HEK293T (cell line): ENCODE results near the gene FAM229A.

Source experiments
- ARNT ChIP-seq: fragments of 450-650 bp; IDR thresholded peaks from 2 replicates; pipeline ENCODE4 v1.6.1; 2017; ENCODE audit warnings: mild to moderate bottlenecking
- BHLHE40 ChIP-seq: fragments of 450-650 bp; IDR thresholded peaks from 2 replicates; pipeline ENCODE4 v1.6.1; 2016; ENCODE audit warnings: mild to moderate bottlenecking, moderate library complexity, borderline replicate concordance
- FOXM1 ChIP-seq: fragments of 450-650 bp; IDR thresholded peaks from 2 replicates; pipeline ENCODE4 v1.6.1; 2017; ENCODE audit warnings: mild to moderate bottlenecking, borderline replicate concordance
- HDGF ChIP-seq: fragments of 450-650 bp; IDR thresholded peaks from 2 replicates; pipeline ENCODE4 v1.6.1; 2017; ENCODE audit warnings: antibody characterized with exemption, borderline replicate concordance
- NFRKB ChIP-seq: fragments of 450-650 bp; IDR thresholded peaks from 2 replicates; pipeline ENCODE4 v1.6.1; 2016; ENCODE audit warnings: mild to moderate bottlenecking, moderate library complexity
- SP1 ChIP-seq: fragments of 450-650 bp; IDR thresholded peaks from 2 replicates; pipeline ENCODE4 v1.6.1; 2017
- SUZ12 ChIP-seq: fragments of 450-650 bp; IDR thresholded peaks from 2 replicates; pipeline ENCODE4 v1.6.1; 2016; ENCODE audit warnings: mild to moderate bottlenecking
- TARDBP ChIP-seq: fragments of 450-650 bp; IDR thresholded peaks from 2 replicates; pipeline ENCODE4 v1.6.1; 2016
- ZNF384 ChIP-seq: fragments of 450-650 bp; IDR thresholded peaks from 2 replicates; pipeline ENCODE4 v1.6.1; 2016
- TF ChIP-seq, protein P1 (sequence below): fragments of 450-650 bp; IDR thresholded peaks from 2 replicates; pipeline ENCODE4 v1.6.1; 2016

DNA sequence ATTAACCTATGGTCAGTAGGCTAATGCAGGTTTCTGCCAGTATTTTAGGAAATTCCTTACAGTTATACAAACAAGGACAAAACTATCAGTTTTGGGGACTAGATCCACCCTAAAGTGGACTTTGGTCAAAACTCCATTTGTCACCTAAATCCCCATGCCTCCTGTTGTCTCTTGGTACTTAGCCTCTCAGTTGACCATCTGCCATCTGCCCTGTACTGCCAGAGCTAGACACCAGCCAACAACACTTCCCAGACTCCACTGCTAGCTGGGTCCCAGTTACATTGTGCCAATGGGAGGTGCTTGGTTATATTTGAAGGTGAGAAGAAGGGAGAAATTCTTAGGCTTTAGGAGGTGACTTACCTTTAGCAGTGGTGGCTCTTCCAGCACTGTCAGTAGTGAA, 49.0 kb upstream of the FAM229A start:
- TF ChIP-seq SUZ12: no peak
- no peak for TF ChIP-seq FOXM1
- TF ChIP-seq BHLHE40: no peak
- TF ChIP-seq SP1: no peak
- TF ChIP-seq, protein P1, sequence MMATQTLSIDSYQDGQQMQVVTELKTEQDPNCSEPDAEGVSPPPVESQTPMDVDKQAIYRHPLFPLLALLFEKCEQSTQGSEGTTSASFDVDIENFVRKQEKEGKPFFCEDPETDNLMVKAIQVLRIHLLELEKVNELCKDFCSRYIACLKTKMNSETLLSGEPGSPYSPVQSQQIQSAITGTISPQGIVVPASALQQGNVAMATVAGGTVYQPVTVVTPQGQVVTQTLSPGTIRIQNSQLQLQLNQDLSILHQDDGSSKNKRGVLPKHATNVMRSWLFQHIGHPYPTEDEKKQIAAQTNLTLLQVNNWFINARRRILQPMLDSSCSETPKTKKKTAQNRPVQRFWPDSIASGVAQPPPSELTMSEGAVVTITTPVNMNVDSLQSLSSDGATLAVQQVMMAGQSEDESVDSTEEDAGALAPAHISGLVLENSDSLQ: no peak
- no peak for TF ChIP-seq ARNT
- no peak for TF ChIP-seq HDGF
- TF ChIP-seq ZNF384: no peak
- no peak for TF ChIP-seq NFRKB
- no peak for TF ChIP-seq TARDBP
